Measurements from ENCODE around the gene ARSG. TPM values are rescaled to one million over a fixed set of nuclear protein-coding genes. Genes with fewer than 3 reads are reported as not detected.

Gene ARSG
- total RNA-seq, 1 donor from 2014 or later = 5.5 TPM

Other genes with a start within 250 kb of the ARSG start
- gene AMZ2, start 43.5 kb upstream of the ARSG start, total RNA-seq (ENCODE audit: insufficient read depth, low replicate concordance) = 46.0 TPM
- 1.7 TPM for gene SLC16A6, start 368 bp upstream of the ARSG start, total RNA-seq (ENCODE audit: insufficient read depth, low replicate concordance)
- gene WIPI1, start 166.0 kb downstream of the ARSG start, total RNA-seq (ENCODE audit: insufficient read depth, low replicate concordance) = 74.4 TPM
- 274 TPM for gene PRKAR1A, start 220.9 kb downstream of the ARSG start, total RNA-seq (ENCODE audit: insufficient read depth, low replicate concordance)